HUES48 (cell line): ENCODE data around the gene DGUOK.

Source experiments
- H3K27ac ChIP-seq: one replicate; pipeline ENCODE4 v1.7.0; 2013; ENCODE audit warnings: low read depth, low read length, inconsistent platforms
- H3K27me3 ChIP-seq: 2 replicates; pipeline ENCODE4 v1.6.1; 2013; ENCODE audit warnings: mild to moderate bottlenecking, low read length; ENCODE audit not compliant: control insufficient read depth, insufficient read depth
- H3K36me3 ChIP-seq: 2 replicates; pipeline ENCODE4 v1.6.1; 2013; ENCODE audit warnings: low read length; ENCODE audit not compliant: control insufficient read depth, insufficient read depth
- H3K4me1 ChIP-seq: 2 replicates; pipeline ENCODE4 v1.6.1; 2013; ENCODE audit warnings: mild to moderate bottlenecking, low read length; ENCODE audit not compliant: control insufficient read depth, insufficient read depth
- H3K4me3 ChIP-seq: 2 replicates; pipeline ENCODE4 v1.5.1; 2013; ENCODE audit warnings: mild to moderate bottlenecking, low read depth, low read length
- H3K9ac ChIP-seq: 2 replicates; pipeline ENCODE4 v1.6.1; 2013; ENCODE audit warnings: mild to moderate bottlenecking, low read depth, low read length, moderate library complexity
- H3K9me3 ChIP-seq: 2 replicates; pipeline ENCODE4 v1.6.1; 2013; ENCODE audit warnings: low read length; ENCODE audit not compliant: control insufficient read depth, insufficient read depth

DGUOK gene

GRCh38 chr2:73956218-73956865 lies 29.7 kb downstream of the DGUOK start:
- peaks cover 70% of the 10 kb centered on the region for H3K36me3 ChIP-seq
- H3K9ac ChIP-seq, result no peak overlapping the region
- H3K27ac ChIP-seq, result no peak overlapping the region
- no peaks in the 10 kb centered on the region for H3K9me3 ChIP-seq
- no peaks in the 10 kb centered on the region for H3K4me1 ChIP-seq
- no peaks in the 10 kb centered on the region for H3K27me3 ChIP-seq
- H3K4me3 ChIP-seq, result no peak overlapping the region

- Histone ChIP-seq H3K9ac (no peak overlapping the region), H3K9me3 (no peaks in the 10 kb centered on the region), H3K27ac (no peak overlapping the region), H3K27me3 (no peaks in the 10 kb centered on the region), H3K36me3 (peaks cover 34% of the 10 kb centered on the region), H3K4me3 (no peak overlapping the region), H3K4me1 (no peaks in the 10 kb centered on the region)
Measured at GRCh38 chr2:73961274-73961673, 34.6 kb downstream of the DGUOK start.

GRCh38 chr2:73961823-73962615 lies 35.3 kb downstream of the DGUOK start:
- no peak overlapping the region for H3K9ac ChIP-seq
- H3K36me3 ChIP-seq, result peaks cover 26% of the 10 kb centered on the region
- H3K27ac ChIP-seq, result no peak overlapping the region
- H3K27me3 ChIP-seq, result no peaks in the 10 kb centered on the region
- no peaks in the 10 kb centered on the region for H3K4me1 ChIP-seq
- H3K4me3 ChIP-seq, result no peak overlapping the region
- H3K9me3 ChIP-seq, result no peaks in the 10 kb centered on the region

GRCh38 chr2:73962798-73963197 lies 36.1 kb downstream of the DGUOK start:
- Histone ChIP-seq H3K4me1 (no peaks in the 10 kb centered on the region), H3K27ac (no peak overlapping the region), H3K9me3 (no peaks in the 10 kb centered on the region), H3K4me3 (no peak overlapping the region), H3K36me3 (peaks cover 21% of the 10 kb centered on the region), H3K27me3 (no peaks in the 10 kb centered on the region), H3K9ac (no peak overlapping the region)

- H3K4me3 ChIP-seq, result no peak overlapping the region
- no peaks in the 10 kb centered on the region for H3K4me1 ChIP-seq
- H3K27me3 ChIP-seq, result no peaks in the 10 kb centered on the region
- H3K9me3 ChIP-seq, result no peaks in the 10 kb centered on the region
- no peak overlapping the region for H3K9ac ChIP-seq
- no peak overlapping the region for H3K27ac ChIP-seq
- H3K36me3 ChIP-seq, result peaks cover 14% of the 10 kb centered on the region
Measured at GRCh38 chr2:73963385-73964120, 36.9 kb downstream of the DGUOK start.

GRCh38 chr2:73964223-73964622 lies 37.5 kb downstream of the DGUOK start:
- H3K4me3 ChIP-seq, result no peak overlapping the region
- no peak overlapping the region for H3K9ac ChIP-seq
- H3K9me3 ChIP-seq, result no peaks in the 10 kb centered on the region
- no peak overlapping the region for H3K27ac ChIP-seq
- H3K36me3 ChIP-seq, result peaks cover 7% of the 10 kb centered on the region
- H3K27me3 ChIP-seq, result no peaks in the 10 kb centered on the region
- no peaks in the 10 kb centered on the region for H3K4me1 ChIP-seq

GRCh38 chr2:73965053-73965452 lies 38.4 kb downstream of the DGUOK start:
- H3K27ac ChIP-seq, result no peak overlapping the region
- H3K9ac ChIP-seq, result no peak overlapping the region
- no peaks in the 10 kb centered on the region for H3K36me3 ChIP-seq
- H3K27me3 ChIP-seq, result no peaks in the 10 kb centered on the region
- H3K4me1 ChIP-seq, result no peaks in the 10 kb centered on the region
- no peaks in the 10 kb centered on the region for H3K9me3 ChIP-seq
- no peak overlapping the region for H3K4me3 ChIP-seq

GRCh38 chr2:73968357-73968937 lies 41.8 kb downstream of the DGUOK start:
- no peaks in the 10 kb centered on the region for H3K9me3 ChIP-seq
- H3K9ac ChIP-seq, result no peak overlapping the region
- H3K4me3 ChIP-seq, result no peak overlapping the region
- no peaks in the 10 kb centered on the region for H3K4me1 ChIP-seq
- H3K36me3 ChIP-seq, result no peaks in the 10 kb centered on the region
- H3K27ac ChIP-seq, result no peak overlapping the region
- no peaks in the 10 kb centered on the region for H3K27me3 ChIP-seq

- Histone ChIP-seq H3K9me3 (no peaks in the 10 kb centered on the region), H3K9ac (no peak overlapping the region), H3K4me1 (no peaks in the 10 kb centered on the region), H3K4me3 (no peak overlapping the region), H3K36me3 (no peaks in the 10 kb centered on the region), H3K27ac (no peak overlapping the region), H3K27me3 (no peaks in the 10 kb centered on the region)
Measured at GRCh38 chr2:73969356-73969755, 42.7 kb downstream of the DGUOK start.

- Histone ChIP-seq H3K27me3 (no peaks in the 10 kb centered on the region), H3K36me3 (no peaks in the 10 kb centered on the region), H3K4me3 (no peak overlapping the region), H3K9me3 (no peaks in the 10 kb centered on the region), H3K9ac (no peak overlapping the region), H3K4me1 (no peaks in the 10 kb centered on the region), H3K27ac (no peak overlapping the region)
Measured at GRCh38 chr2:73970141-73970803, 43.6 kb downstream of the DGUOK start.
